RWPE1 (cell line): Measurements from ENCODE around the gene PIMREG.

Experiments
- CTCF ChIA-PET: fragments of 350-600 bp; sonication (Branson Sonifier 250); formaldehyde crosslinking; extraction: SDS; loops from one replicate; lab custom pipeline; 2021; lab: Yijun Ruan, JAX
- POLR2A ChIA-PET: fragments of 400-600 bp; formaldehyde crosslinking; extraction: SDS; loops from one replicate; lab custom pipeline; 2020; ENCODE audit warnings: antibody characterized with exemption; ENCODE audit not compliant: low non-redundant PET; lab: Yijun Ruan, JAX
- DNase-seq: peaks from one replicate; pipeline ENCODE4 v3.0.0; 2012; ENCODE audit warnings: low spot score
- H3K27ac ChIP-seq: fragments of 450-650 bp; 2 replicates; pipeline ENCODE4 v1.5.1; 2017
- CTCF ChIP-seq: fragments of 450-650 bp; conservative IDR thresholded peaks from 2 replicates; pipeline ENCODE4 v1.5.1; 2017; ENCODE audit warnings: low read depth, mild to moderate bottlenecking

The PIMREG gene

GRCh38 chr17:6456914-6457687 lies 12.8 kb downstream of the PIMREG start:
- TF ChIP-seq CTCF = no peak
- H3K27ac ChIP-seq = peak overlapping the region; percentile 71
- POLR2A ChIA-PET = no interaction called here
- CTCF ChIA-PET = no interaction called here
- peak; percentile 53 for DNase-seq

- no peak for TF ChIP-seq CTCF
- ChIA-PET CTCF (interaction anchor here (0.6 to 1.0 kb wide), 3 partner anchors 15 to 1214 kb away, joined by 3 to 4 read pairs (median 3); no protein-coding TSS in a partner anchor), POLR2A (no interaction called here)
- DNase-seq = no peak
- H3K27ac ChIP-seq = peak overlapping the region; percentile 71
Observed at GRCh38 chr17:6457688-6458459, 13.6 kb downstream of the PIMREG start.

GRCh38 chr17:6458460-6458950 lies 14.2 kb downstream of the PIMREG start:
- no peak for TF ChIP-seq CTCF
- peak overlapping the region; percentile 71 for H3K27ac ChIP-seq
- POLR2A ChIA-PET = no interaction called here
- CTCF ChIA-PET = interaction anchor here (0.6 to 1.0 kb wide), 3 partner anchors 14 to 1214 kb away, joined by 3 to 4 read pairs (median 3); no protein-coding TSS in a partner anchor
- no peak for DNase-seq

- DNase-seq = no peak
- CTCF ChIA-PET = interaction anchor here (0.6 to 1.2 kb wide), 2 partner anchors 11 to 151 kb away, joined by 3 to 5 read pairs; no protein-coding TSS in a partner anchor
- no peak for TF ChIP-seq CTCF
- POLR2A ChIA-PET = no interaction called here
- H3K27ac ChIP-seq = peak overlapping the region; percentile 2; the same call in 1 of the 2 replicates
Observed at GRCh38 chr17:6460531-6461161, 16.4 kb downstream of the PIMREG start.

GRCh38 chr17:6461246-6461645 lies 17.0 kb downstream of the PIMREG start:
- no peak for DNase-seq
- H3K27ac ChIP-seq = peak overlapping the region; percentile 2
- ChIA-PET POLR2A (no interaction called here), CTCF (interaction anchor here (2.1 kb wide), 1 partner anchor 12 kb away, joined by 10 read pairs; no protein-coding TSS in a partner anchor)
- TF ChIP-seq CTCF = no peak
